Activated T-helper 1 cell treated with Interleukin-2 at 50 U/mL for 16 hours (primary cell): ENCODE data around the gene KLHL29.
"Not testable (repeated sequence)": the region's sequence is repeated elsewhere in the genome, so short reads cannot be mapped to it uniquely, and the experiment has no call there.

ENCODE experiments used
- DNase-seq: peaks from one replicate; pipeline ENCODE4 v3.0.0-alpha.2; 2020; ENCODE audit warnings: low read depth

Gene KLHL29

GRCh38 chr2:23721454-23721826, 336.5 kb downstream of the KLHL29 start:
- DNase-seq, result no peak

GRCh38 chr2:23722255-23722654, 337.3 kb downstream of the KLHL29 start:
- no peak for DNase-seq

- DNase-seq, result not testable (repeated sequence)
Measured at GRCh38 chr2:23723029-23723428, 338.1 kb downstream of the KLHL29 start.

- DNase-seq, result no peak
Measured at GRCh38 chr2:23734416-23734815, 349.4 kb downstream of the KLHL29 start.

- not testable (repeated sequence) for DNase-seq
Measured at GRCh38 chr2:23736783-23737182, 351.8 kb downstream of the KLHL29 start.

GRCh38 chr2:23745068-23745725, 360.2 kb downstream of the KLHL29 start:
- no peak for DNase-seq

GRCh38 chr2:23745726-23746105, 360.7 kb downstream of the KLHL29 start:
- DNase-seq, result no peak

GRCh38 chr2:23746141-23746863, 361.3 kb downstream of the KLHL29 start:
- DNase-seq, result no peak

GRCh38 chr2:23751747-23752265, 366.8 kb downstream of the KLHL29 start:
- no peak for DNase-seq

- DNase-seq, result no peak
Measured at GRCh38 chr2:23753291-23754010, 368.5 kb downstream of the KLHL29 start.

- DNase-seq, result no peak
Measured at GRCh38 chr2:23754970-23755369, 370.0 kb downstream of the KLHL29 start.

GRCh38 chr2:23756593-23757292, 371.8 kb downstream of the KLHL29 start:
- DNase-seq, result no peak

- DNase-seq, result no peak
Measured at GRCh38 chr2:23757686-23758433, 372.9 kb downstream of the KLHL29 start.
